ENCODE data around the gene SHB.

SHB gene

DNA sequence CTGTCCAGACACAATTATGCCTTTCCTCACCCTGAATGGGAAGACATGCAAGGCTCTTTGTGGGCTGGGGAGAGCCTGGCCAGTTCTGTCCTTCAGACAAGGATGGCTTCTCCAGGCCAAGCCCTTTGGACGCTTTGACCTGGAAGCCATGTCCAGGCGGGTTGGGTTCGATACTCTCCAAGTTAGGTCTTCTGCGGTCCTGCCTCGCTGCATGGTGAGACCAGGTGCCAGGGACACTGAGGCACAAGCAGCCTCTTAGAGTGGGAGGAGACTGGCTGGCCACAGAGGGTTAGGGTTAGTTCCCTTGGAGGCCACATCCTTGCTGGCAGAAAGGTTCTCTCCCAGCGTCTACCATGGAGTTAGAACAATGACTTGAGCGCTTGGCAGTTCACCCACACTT is 67.6 kb downstream of the SHB start:
- Histone ChIP-seq H3K9me3 (ENCODE audit: control insufficient read depth, insufficient read depth, low read depth, low read length) (no peaks in the 10 kb centered on the region), H3K27ac (ENCODE audit: extremely low read depth, low read depth, low read length) (no peak overlapping the region), H3K36me3 (ENCODE audit: control insufficient read depth in 2 of 2, insufficient read depth in 1 of 2, low read length in 2 of 2) (peaks cover 0 to 35% of the 10 kb centered on the region in 2 experiments; a peak in 1 of 3 replicates), H3K4me1 (ENCODE audit: control insufficient read depth, insufficient read depth, low read length) (no peaks in the 10 kb centered on the region), H3K4me3 (ENCODE audit: low read depth, low read length) (no peak overlapping the region)
- POLR2A ChIA-PET, result no interaction called here
- CTCF ChIA-PET, result no interaction called here
- TF ChIP-seq ZBTB48 (tag by site-specific recombination; IDR thresholded peaks at IDR 0.05), result no peak
- TF ChIP-seq CTCF (tag by site-specific recombination; IDR thresholded peaks at IDR 0.05), result no peak
- no peak for TF ChIP-seq ZNF843 (tag by site-specific recombination; IDR thresholded peaks at IDR 0.05)
- no peak for TF ChIP-seq ZNF362 (tag by site-specific recombination; IDR thresholded peaks at IDR 0.05)

DNA sequence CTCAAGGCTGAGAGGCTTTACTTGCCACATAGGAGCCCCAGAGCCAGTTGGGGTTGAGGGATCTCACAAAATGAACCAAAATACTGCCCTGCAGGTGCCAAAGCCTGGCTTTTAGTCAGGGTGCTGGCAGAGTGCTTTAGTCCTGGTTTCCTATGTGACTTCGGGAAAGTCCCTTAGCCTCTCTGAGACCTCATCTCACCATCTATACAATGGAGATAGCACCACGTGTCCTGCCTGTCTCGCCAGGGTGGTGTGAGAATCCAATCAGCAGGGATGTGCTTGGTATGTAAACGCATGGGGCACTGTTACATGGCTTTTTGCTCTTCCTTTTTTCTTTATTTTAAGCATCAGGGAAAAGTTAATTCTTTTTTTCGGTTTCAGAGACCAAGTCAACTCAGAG is 68.3 kb downstream of the SHB start:
- POLR2A ChIA-PET, result no interaction called here
- Histone ChIP-seq H3K27ac (ENCODE audit: extremely low read depth, low read depth, low read length) (no peak overlapping the region), H3K4me3 (ENCODE audit: low read depth, low read length) (no peak overlapping the region), H3K36me3 (ENCODE audit: control insufficient read depth in 2 of 2, insufficient read depth in 1 of 2, low read length in 2 of 2) (peaks cover 0 to 35% of the 10 kb centered on the region in 2 experiments; a peak in 1 of 3 replicates), H3K9me3 (ENCODE audit: control insufficient read depth, insufficient read depth, low read depth, low read length) (no peaks in the 10 kb centered on the region), H3K4me1 (ENCODE audit: control insufficient read depth, insufficient read depth, low read length) (no peaks in the 10 kb centered on the region)
- no peak for TF ChIP-seq ZNF311 (tag by site-specific recombination; IDR thresholded peaks at IDR 0.05; ENCODE audit: borderline replicate concordance)
- no peak for TF ChIP-seq ZNF2 (tag by site-specific recombination; IDR thresholded peaks at IDR 0.05)
- TF ChIP-seq, protein P1, sequence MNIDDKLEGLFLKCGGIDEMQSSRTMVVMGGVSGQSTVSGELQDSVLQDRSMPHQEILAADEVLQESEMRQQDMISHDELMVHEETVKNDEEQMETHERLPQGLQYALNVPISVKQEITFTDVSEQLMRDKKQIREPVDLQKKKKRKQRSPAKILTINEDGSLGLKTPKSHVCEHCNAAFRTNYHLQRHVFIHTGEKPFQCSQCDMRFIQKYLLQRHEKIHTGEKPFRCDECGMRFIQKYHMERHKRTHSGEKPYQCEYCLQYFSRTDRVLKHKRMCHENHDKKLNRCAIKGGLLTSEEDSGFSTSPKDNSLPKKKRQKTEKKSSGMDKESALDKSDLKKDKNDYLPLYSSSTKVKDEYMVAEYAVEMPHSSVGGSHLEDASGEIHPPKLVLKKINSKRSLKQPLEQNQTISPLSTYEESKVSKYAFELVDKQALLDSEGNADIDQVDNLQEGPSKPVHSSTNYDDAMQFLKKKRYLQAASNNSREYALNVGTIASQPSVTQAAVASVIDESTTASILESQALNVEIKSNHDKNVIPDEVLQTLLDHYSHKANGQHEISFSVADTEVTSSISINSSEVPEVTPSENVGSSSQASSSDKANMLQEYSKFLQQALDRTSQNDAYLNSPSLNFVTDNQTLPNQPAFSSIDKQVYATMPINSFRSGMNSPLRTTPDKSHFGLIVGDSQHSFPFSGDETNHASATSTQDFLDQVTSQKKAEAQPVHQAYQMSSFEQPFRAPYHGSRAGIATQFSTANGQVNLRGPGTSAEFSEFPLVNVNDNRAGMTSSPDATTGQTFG (tag by site-specific recombination; IDR thresholded peaks at IDR 0.05; ENCODE audit: borderline replicate concordance), result no peak
- no peak for TF ChIP-seq ZNF521 (tag by site-specific recombination; IDR thresholded peaks at IDR 0.05)
- TF ChIP-seq ZNF18 (tag by site-specific recombination; IDR thresholded peaks at IDR 0.05), result no peak
- TF ChIP-seq, protein P2, sequence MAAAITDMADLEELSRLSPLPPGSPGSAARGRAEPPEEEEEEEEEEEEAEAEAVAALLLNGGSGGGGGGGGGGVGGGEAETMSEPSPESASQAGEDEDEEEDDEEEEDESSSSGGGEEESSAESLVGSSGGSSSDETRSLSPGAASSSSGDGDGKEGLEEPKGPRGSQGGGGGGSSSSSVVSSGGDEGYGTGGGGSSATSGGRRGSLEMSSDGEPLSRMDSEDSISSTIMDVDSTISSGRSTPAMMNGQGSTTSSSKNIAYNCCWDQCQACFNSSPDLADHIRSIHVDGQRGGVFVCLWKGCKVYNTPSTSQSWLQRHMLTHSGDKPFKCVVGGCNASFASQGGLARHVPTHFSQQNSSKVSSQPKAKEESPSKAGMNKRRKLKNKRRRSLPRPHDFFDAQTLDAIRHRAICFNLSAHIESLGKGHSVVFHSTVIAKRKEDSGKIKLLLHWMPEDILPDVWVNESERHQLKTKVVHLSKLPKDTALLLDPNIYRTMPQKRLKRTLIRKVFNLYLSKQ (tag by site-specific recombination; IDR thresholded peaks at IDR 0.05; ENCODE audit: borderline replicate concordance), result no peak
- TF ChIP-seq ZNF26 (tag by site-specific recombination; IDR thresholded peaks at IDR 0.05), result no peak
- TF ChIP-seq, protein P3, sequence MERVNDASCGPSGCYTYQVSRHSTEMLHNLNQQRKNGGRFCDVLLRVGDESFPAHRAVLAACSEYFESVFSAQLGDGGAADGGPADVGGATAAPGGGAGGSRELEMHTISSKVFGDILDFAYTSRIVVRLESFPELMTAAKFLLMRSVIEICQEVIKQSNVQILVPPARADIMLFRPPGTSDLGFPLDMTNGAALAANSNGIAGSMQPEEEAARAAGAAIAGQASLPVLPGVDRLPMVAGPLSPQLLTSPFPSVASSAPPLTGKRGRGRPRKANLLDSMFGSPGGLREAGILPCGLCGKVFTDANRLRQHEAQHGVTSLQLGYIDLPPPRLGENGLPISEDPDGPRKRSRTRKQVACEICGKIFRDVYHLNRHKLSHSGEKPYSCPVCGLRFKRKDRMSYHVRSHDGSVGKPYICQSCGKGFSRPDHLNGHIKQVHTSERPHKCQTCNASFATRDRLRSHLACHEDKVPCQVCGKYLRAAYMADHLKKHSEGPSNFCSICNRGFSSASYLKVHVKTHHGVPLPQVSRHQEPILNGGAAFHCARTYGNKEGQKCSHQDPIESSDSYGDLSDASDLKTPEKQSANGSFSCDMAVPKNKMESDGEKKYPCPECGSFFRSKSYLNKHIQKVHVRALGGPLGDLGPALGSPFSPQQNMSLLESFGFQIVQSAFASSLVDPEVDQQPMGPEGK (tag by site-specific recombination; IDR thresholded peaks at IDR 0.05), result no peak
- TF ChIP-seq ZBTB1 (tag by site-specific recombination; IDR thresholded peaks at IDR 0.05), result no peak
- TF ChIP-seq ZNF324 (tag by site-specific recombination; IDR thresholded peaks at IDR 0.05), result no peak
- CTCF ChIA-PET, result no interaction called here
